Activated CD8-positive, alpha-beta memory T cell treated with anti-CD3 and anti-CD28 coated beads, Interleukin-2, amount 50 U/mL, for 48 hours (primary cell): Measurements from ENCODE around the gene TMEM203.

ENCODE experiments used
- DNase-seq: peaks from one replicate; pipeline ENCODE4 v3.0.0-alpha.2; 2020

TMEM203 gene

DNA sequence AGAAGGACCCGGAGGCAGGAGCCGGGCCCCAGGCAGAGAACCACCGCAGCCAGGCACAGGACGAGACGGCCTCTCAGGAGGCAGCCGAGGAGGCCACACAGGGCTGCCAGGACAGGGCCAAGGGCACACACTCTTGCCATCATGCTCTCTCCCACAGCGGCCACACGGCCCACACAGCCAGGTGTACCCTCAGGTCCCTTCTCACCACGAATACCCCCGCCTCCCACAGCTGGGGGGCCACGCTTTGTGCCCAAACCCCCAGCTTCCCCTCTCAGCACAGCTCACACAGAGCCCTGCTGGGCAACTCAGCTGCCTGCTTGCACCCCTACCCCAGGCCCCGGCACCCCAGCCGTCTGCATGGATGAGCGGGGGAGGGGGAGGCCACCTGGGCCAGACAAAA, 11.7 kb downstream of the TMEM203 start:
- no peak for DNase-seq

DNA sequence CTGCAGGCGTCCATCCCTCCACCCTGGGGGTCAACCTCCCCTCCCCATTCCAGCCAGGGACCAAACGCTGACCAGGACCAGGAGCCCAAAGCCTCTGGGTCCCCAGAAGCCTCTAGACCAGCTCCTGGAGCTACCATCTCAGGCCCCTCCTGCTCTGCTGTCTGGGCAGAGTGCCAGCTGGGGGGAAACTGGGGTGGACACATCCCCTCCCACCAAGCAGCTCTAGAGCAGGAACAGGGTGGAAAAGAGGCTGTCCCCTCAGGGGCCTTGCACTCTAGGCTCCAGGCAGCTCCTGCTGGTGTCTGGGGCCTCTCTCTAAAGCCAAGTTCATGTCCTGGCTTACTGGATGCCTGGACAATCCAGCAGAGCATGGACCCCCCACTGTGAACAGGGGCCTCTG, 12.6 kb downstream of the TMEM203 start:
- DNase-seq: no peak

DNA sequence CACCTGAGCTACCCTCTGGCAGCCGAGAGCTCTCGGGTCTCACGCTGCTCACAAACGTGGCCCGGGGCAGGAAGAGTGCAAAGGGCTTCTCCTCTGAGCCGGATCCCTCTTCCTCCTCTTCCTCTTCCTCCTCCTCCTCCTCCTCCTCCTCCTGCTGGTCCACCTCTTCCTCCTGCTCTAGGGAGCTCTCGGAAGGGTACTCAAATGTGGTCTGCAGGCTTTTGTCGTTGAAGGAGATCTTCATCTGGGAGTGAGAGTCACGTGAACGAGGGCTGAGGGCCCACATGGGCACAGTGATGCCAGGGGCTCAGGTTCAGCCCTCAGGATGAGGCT, 13.0 kb downstream of the TMEM203 start:
- DNase-seq: no peak

DNA sequence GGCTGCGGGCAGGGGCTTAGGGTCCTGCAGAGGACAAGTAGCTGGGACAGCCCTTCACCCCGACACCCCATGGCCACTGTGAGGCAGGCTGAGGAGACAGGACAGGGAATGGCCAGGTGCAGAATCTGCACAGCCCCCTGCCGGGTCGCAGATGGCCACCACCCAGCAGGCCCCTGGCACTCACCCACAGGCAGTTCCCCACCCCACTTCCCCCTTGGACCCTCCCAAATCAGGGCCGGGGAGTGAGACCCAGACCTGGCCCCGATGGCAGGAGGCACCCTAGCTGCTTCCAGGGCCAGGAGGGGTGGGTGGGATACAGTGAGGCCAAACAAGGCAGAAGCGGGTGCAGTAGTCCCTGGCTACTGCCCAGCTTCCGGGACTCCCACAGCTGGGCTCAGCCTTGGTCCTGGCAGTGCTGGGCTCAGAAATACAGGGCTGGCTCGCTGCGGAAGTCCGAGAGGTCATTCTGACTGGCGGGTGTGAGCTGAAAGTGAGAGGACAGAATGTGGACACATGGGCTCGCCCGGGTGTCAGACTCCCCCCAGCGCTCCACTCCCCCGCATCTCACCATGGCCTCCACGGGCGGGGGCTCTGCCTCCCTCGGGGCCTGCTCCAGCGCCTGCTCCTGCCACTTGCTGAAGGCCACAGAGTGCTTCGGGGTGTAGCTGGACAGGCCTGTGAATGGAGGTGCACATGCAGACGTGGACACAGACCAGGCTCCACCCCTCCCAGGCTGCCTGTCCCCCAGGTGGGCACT, 13.6 kb downstream of the TMEM203 start:
- no peak for DNase-seq

DNA sequence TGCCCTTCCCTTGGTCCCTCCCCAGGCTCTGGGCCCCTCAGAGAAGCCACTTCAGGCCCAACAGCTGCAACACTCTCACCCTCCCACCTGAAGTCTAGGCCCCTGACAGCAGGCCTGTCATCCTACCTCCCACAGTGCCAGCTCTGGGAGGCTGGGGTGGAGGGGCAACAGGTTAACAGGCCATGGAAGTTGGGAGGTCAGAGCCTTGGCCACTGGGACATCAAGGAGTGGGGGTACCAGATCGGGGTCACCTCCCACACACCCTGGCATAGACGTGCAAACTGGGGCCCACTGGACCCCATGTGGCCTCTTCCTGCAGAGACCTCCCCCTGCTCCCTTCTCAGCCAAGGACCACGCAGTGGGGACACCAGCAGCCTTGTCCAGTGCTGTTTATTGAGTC, 14.2 kb downstream of the TMEM203 start:
- no peak for DNase-seq

DNA sequence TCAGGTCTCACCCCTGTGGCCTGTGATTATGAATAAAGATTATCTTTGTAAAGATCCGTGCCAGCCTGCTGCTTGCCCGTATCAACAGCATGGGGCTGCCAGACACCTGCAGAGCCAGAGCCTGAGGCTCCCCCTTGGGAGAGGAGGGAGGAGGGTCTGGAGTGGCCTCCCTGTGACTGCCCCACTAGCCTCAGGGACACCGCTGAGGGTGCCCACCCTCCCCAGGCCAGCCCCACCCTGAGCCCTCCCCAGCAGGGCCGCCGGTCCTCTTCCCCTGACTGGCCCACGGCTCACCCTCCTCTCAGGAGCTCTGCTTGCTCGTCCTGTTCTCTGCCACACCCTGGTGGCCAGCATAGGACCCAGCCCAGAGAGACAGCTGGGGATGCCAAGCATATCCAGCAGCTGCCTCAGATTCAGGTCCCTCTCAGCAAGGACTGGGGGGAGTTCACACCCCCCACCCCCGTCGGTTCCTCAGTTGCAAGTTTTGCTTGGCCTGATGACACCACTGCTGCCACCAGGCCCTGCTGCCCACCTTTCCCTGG, 15.1 kb downstream of the TMEM203 start:
- no peak for DNase-seq

DNA sequence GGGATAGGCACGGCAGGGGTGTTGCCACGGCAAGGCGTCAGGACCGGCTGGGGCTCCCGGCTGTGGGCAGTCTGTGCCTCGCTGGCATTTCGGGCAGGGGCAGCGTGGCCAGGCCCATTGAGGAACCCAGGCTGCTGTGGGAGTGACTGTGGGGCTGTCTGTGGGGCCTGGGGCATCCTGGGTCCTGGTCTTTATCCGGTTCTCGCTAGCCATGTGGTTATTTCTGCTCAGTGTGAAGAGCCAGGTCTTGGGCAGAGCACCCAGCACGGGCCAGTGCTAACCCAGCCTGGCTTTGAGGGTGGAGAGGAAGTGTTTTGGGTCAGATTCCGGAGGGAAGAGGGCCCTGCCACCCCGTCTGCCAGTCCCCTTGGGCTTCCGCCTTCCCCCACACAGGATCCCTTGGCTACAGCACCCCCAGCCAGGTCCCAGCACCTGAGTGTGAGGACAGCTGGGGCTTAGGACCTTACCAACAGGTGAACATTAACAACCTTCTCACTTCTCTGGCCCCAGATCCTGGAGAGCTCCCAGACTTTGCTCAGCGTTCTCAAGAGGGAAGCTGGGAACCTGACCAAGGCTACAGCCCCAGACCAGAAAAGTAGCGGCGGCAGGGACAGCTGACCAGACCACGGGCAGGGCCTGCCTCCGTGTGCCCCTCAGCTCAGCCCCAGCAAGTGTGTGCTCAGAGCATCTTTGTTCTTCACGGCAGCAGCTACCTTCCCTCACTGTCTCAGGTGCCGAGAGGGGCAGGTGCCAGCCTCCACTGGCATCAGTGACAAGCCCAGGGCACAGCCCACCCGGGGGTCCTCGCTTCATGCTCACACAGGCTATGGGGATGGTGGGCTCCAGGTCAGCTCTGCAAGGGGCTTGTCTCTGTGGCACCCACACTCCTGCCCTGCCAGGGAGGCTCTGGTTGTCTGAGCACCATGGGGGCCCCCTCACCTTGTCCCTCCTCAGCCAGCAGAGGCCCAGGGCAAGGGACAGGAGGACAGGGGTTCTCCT, 15.9 kb downstream of the TMEM203 start:
- no peak for DNase-seq

DNA sequence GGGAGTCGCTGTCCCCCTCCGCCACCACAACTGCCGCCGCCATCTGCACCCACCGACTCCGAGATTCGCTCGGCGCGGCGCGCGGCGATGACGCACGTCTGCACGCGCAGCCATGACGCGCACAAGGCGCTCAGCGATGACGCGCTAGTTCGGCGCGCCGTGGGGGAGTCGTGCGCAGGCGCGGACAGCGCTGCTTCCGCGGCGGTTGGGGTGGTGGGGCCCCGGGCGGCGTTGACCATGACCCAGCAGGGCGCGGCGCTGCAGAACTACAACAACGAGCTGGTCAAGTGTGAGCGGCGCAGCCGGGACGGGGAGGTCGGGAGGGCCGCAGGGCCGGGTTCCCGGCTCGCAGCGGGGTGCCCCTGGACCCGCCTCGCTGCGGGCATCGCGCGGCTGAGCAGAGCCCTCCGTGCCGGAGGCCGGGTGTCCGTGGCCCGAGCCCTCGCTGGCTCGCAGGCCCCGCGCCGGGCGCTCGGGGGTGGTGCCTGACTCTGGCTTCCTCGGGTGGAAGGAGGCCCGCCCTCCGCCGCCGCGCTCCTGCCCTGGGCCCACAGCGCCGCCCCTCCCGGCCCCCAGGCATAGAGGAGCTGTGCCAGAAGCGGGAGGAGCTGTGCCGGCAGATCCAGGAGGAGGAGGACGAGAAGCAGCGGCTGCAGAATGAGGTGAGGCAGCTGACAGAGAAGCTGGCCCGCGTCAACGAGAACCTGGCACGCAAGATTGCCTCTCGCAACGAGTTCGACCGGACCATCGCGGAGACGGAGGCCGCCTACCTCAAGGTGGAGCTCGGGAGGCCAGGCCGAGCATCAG, 16.8 kb downstream of the TMEM203 start, which contains the start of the genes ANAPC2 and SSNA1:
TSS of gene ANAPC2 (minus strand) at position 71 of the 807 bp plus-strand sequence. CDS start at position 43, 28 bp downstream.
TSS of gene SSNA1 (plus strand) at position 187 of the 807 bp plus-strand sequence. CDS start at position 238, 51 bp downstream.
- peak; percentile 100 for DNase-seq

DNA sequence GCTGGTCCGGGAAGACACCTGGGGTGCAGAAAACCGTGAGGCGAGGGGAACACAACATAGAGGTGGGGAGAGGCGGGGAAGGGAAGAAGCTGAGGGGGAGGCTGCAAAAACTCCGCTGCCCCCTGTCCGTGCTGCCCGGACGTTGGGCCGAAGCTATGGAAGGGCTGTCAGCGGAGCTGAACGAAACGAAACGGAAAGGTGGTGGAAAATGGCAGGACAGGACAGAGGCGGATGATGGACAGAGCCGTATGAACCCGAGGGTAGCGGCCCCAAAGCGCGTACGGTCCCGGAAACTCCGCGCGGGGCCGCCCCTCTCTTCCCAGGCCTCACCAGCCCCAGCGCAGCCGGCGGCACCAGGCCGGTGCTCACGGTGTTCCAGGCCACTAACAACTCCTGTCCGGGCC, 17.4 kb downstream of the TMEM203 start:
- DNase-seq: no peak

DNA sequence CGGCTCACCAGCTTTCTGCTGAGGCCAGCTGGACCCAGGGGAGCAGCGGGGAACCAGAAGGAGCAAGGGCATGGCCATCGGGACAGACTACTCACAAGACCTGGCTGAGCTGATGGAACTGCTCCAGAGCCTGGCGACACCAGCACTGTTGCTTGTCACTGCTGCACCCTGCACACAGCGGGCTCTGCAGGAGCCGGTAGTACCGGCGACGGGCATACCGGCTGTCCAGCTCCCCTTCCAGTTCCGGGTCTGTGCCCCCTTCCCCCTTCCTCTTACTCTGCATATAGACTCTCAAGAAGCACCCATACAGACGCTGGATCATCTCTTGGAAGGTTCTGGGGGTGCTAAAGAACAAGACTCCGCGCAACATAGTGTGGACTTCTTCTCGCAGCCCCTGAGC, 18.1 kb downstream of the TMEM203 start:
- no peak for DNase-seq

DNA sequence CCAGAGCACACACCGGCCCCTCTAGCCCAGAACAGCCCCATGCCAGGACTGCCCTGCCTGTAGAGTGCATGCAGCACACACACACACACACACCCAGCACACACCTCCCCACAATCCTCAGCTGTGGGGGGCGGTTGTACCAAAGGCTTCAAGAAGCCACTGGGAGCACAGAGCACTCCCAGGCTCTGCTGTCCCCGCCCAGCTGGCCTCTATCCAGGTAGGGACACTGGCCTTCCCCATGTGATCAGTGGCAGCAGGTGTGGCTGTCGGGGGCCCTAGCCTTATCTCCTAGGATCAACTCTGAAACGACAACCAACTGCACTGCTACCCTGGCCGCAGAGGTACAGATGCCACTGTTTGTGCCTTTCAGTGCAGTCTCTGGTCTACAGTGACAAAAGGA, 19.1 kb downstream of the TMEM203 start:
- DNase-seq: no peak

DNA sequence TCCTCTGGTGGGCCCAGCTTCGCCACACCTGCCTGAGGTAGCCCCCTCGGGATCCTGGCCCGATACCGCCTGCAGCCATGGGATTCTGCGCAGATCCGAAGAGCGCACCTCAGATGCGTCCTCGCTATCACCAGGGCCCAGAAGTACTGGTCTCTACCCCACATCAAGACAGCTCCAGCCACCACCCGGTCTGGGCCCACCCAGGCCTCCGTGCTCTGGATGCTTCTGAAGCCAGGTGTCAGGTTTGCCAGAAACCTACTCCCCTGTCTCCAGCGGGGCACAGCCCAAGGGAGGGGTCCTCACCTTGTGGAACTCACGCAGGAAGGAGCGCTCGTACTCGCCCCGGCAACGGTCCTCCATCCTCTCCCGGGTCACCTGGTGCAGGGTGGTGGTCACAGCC, 19.5 kb downstream of the TMEM203 start:
- no peak for DNase-seq

DNA sequence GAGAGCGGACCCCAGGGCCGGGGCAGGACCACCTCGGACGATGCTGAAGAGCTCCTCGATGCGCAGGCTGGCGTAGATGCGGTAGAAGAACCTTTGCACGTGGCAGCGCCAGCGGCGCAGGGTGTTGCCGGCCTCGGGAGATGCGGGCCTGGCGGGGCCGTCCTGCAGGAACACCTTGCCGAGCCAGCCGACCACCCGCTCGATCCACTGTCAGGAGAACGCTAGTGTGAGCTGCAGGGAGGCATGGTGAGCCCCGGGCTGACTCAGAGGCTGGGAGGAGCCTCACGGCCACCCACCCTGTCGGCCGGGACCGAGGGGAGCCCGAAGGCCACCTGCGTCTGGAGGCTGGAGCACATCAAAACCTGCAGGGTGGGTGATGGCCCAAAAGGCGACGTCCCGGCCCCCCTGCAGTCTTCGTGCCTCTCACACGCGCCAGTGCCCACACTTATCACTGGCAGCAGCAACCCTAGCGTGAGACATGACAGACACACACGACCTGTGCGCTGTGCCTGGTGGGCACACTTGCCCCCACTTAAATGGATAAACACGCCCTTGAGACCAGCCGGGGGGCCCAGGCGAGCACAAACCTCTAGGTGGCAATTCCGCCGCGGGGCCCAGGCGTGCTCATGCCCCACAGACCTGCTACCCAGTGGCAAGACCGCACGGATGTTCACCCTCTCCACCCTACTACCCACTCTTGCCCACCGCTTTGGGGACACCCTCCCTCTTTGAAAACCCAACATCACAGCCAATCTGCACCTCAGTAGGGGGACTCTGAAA, 20.4 kb downstream of the TMEM203 start:
- DNase-seq: no peak

DNA sequence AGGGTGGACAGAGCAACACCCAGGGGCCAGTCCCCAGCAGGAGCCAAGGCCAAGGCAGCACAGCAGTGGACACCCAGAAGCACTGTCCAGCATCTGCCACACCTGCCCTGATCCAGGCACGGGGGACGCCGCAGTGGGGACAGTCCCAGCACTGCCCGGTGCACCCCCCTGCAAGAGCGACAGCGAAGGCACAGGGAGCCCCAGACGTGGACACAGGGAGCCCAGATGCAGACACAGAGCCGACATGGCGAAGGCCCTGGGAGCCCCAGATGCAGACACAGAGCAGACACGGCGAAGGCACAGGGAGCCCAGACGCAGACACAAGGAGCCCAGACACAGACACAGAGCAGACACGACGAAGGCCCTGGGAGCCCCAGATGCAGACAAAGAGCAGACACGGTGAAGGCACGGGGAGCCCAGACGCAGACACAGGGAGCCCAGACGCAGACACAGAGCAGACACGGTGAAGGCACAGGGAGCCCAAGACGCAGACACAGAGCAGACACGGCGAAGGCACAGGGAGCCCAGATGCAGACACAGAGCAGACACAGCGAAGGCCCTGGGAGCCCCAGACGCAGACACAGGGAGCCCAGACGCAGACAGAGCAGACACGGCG, 21.4 kb downstream of the TMEM203 start:
- DNase-seq: no peak

DNA sequence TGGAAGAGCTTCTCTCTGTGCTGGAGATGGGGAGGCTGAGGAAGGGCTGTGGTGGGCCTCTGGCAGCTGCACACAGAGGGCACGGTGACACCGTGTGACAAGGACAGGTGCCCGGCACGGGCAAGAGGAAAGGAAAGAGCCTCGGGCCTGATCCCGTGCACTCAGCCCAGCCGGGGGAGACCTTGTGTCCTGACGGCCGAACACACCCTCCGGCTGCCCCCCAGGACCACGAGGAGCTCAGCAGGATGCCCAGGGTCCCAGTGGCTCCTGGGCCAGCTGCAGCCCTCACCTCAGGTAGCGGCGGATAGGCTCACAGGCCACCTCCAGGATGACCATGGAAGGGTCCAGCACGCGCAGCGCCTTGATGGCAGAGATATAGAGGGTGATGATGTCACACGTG, 22.6 kb downstream of the TMEM203 start:
- no peak for DNase-seq

DNA sequence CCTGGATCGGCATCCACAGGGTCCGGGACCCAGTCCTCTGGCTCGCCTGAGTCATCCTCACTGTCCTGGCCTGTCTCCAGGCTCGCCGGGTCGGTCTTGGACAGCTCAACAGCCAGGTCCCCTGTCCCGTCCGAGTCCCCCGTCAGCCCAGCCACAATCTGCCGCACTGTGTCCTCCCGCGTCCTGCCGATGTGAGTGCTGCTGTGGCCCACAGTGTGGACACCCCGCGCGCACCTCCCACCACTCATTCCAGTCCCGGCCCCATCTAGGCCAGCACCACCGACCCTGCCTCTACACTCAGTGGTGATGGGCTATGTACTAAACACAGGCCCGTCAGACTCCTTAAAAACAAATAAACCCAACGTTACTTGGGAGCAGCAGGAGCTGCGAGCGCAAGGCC, 23.8 kb downstream of the TMEM203 start:
- no peak for DNase-seq

DNA sequence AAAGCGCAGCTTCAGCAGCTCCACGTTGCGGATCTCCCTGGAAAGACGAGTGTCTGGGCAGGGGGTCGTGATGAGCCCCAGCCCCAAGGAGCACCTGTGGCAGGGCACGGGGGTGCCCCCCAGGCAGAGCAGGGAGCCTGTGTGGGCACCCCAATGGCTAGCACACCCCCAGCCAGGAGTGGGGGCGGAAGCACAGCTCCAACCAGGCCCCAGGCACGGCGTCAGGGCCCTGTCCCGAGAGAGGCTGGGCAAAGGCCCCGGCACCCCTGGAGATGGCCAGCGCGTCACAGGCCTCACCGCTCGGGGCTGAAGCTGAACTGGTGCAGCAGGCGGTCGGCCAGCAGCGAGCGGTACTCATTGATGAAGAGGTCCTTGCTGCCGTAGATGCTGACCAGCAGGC, 25.0 kb downstream of the TMEM203 start:
- DNase-seq: no peak

DNA sequence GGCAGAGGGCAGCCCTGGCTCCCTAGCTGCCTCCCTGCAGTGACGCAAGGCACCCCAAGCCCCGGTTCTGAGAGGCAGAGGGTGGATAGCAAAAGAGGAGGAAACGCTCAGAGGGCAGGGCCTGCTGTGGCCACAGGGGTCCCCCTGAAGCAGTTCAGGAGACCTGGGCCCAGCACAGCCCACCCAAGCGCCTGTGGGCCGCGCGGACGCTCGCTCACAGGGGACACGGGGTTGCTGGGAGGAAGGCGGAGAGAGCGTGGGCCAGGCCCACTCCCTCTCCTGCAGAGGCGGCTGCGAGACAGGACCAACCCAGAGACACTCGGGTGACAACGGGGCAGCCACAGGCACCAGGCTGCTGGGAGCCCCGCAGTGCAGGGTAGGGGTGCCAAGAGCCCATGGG, 25.7 kb downstream of the TMEM203 start:
- DNase-seq: no peak

DNA sequence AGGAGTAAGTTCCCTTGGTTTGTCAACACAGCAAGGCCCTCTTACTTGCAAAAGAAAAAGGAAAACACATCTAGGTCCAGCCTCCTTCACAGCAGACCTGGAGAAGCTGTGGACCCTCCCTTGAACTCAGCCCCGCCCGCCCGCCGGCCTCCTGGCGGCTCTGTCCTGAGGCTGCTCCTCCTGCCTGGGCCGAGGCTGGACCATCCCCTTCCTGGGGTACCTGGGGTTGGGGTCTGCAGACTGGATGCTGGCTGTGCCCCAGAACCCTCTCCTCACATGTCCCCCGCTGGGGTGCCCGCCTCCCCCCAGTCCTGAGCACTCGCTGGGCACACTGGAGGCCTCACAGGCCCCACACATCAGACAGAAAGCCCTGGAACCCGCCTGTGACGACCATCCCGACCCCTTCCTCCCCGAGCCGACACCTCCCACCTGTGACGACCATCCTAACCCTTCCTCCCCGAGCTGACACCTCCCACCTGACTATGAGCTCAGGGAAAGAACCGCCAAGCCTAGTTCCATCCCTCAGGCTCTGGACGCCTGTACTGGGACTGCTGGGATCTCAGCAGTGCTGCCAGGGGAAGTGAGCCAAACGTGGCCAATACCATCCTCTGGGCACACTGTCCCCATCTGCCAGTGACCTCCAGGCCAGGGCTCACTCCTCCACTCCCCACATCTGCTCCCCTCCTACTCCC, 26.4 kb downstream of the TMEM203 start:
- no peak for DNase-seq

DNA sequence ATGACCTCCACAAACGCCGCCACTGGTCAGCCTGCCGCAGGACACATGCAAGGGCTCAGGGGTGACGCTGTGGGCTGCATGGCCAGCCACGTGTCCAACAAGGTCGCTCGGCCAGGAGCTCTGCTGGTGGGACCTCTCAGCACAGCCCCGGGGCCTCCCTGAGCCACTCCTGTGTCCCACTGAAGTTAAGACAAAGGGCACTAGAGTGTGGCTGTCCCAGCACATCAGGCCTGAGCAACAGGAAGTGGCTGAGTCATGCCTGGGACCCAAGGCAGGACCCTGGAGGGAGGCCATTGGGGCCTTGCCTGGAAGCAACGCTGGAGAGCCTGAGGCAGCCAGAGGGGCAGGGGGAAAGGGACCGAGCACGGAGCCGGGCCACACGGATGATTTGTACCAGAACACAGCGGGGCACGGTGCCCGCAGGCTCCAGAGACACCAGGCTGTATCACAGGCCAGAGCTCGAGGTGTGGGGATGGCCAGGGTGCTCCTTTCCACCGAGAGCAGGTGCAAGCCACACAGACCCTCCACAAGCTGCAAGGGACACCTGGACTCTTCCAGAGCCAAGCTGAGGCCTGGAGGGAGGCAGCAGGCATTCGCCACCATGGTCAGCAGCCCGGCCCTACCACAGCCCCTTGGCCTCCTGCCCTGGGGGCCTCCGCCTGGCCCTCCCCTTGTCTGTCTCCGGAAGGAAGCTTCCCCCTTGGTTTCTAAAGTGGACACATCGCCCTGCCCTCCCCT, 27.1 kb downstream of the TMEM203 start:
- no peak for DNase-seq
